ENCODE results near the gene AGTPBP1.

- TF ChIP-seq SUZ12 (IDR thresholded peaks at IDR 0.05; ENCODE audit: extremely low read depth, insufficient read depth, insufficient read length) (no peak), ZNF274 (IDR thresholded peaks at IDR 0.05; ENCODE audit: low read depth, low read length) (no peak), YY1 (IDR thresholded peaks at IDR 0.05; ENCODE audit: insufficient read depth, insufficient read length) (no peak)
Measured at GRCh38 chr9:85741875-85742596, at the start of gene AGTPBP1.
